ENCODE results near the gene PNKD. TPM values are rescaled to one million over a fixed set of nuclear protein-coding genes. Genes with fewer than 3 reads are reported as not detected.

Gene PNKD
- polyA plus RNA-seq, 1 donor from 2014 or later: 126 TPM

- no peak overlapping the region for H3K27ac Mint-ChIP-seq
- no peaks in the 10 kb centered on the region for H3K9me3 Mint-ChIP-seq
- no peaks in the 10 kb centered on the region for H3K27me3 Mint-ChIP-seq
- peaks cover 10 to 14% (median 11%) of the 10 kb centered on the region in 3 donors for H3K4me1 Mint-ChIP-seq
- H3K36me3 Mint-ChIP-seq: no peaks in the 10 kb centered on the region
- H3K4me3 Mint-ChIP-seq: peak overlapping the region in 1 of 4 donors; percentile 32
Observed at GRCh38 chr2:218364196-218364595, 93.9 kb downstream of the PNKD start.

GRCh38 chr2:218366621-218367414, 96.5 kb downstream of the PNKD start:
- Mint-ChIP-seq H3K27ac (peak overlapping the region; percentile 47 to 89 (median 58)), H3K27me3 (no peaks in the 10 kb centered on the region), H3K9me3 (no peaks in the 10 kb centered on the region), H3K36me3 (no peaks in the 10 kb centered on the region), H3K4me3 (peak overlapping the region; percentile 74 to 91 (median 86)), H3K4me1 (peaks cover 23 to 29% (median 27%) of the 10 kb centered on the region in 3 donors)

- H3K36me3 Mint-ChIP-seq: no peaks in the 10 kb centered on the region
- no peaks in the 10 kb centered on the region for H3K9me3 Mint-ChIP-seq
- H3K4me1 Mint-ChIP-seq: peaks cover 23 to 29% (median 27%) of the 10 kb centered on the region in 3 donors
- H3K27ac Mint-ChIP-seq: peak overlapping the region; percentile 47 to 89 (median 58)
- peak overlapping the region; percentile 74 to 91 (median 86) for H3K4me3 Mint-ChIP-seq
- H3K27me3 Mint-ChIP-seq: no peaks in the 10 kb centered on the region
Observed at GRCh38 chr2:218367415-218368149, 97.3 kb downstream of the PNKD start.

- H3K4me1 Mint-ChIP-seq: peaks cover 20 to 29% (median 25%) of the 10 kb centered on the region in 3 donors
Observed at GRCh38 chr2:218368150-218368528, 97.8 kb downstream of the PNKD start.

GRCh38 chr2:218368621-218369153, 98.4 kb downstream of the PNKD start:
- H3K4me1 Mint-ChIP-seq: peaks cover 20 to 29% (median 25%) of the 10 kb centered on the region in 3 donors
- peak overlapping the region; percentile 68 to 89 (median 73) for H3K27ac Mint-ChIP-seq
- no peaks in the 10 kb centered on the region for H3K9me3 Mint-ChIP-seq
- H3K36me3 Mint-ChIP-seq: no peaks in the 10 kb centered on the region
- no peaks in the 10 kb centered on the region for H3K27me3 Mint-ChIP-seq
- peak overlapping the region; percentile 74 to 91 (median 82) for H3K4me3 Mint-ChIP-seq

More at GRCh38 chr2:218368150-218368528, 97.8 kb downstream of the PNKD start:
- Mint-ChIP-seq H3K9me3 (no peaks in the 10 kb centered on the region), H3K27me3 (no peaks in the 10 kb centered on the region), H3K4me3 (peak overlapping the region; percentile 74 to 91 (median 86)), H3K27ac (peak overlapping the region; percentile 47 to 89 (median 58)), H3K36me3 (no peaks in the 10 kb centered on the region)

- Mint-ChIP-seq H3K36me3 (no peaks in the 10 kb centered on the region), H3K27me3 (no peaks in the 10 kb centered on the region), H3K9me3 (no peaks in the 10 kb centered on the region), H3K27ac (peak overlapping the region in 2 of 3 donors; percentile 68 to 73), H3K4me3 (peak overlapping the region in 3 of 4 donors; percentile 74 to 86 (median 83)), H3K4me1 (peaks cover 20 to 29% (median 25%) of the 10 kb centered on the region in 3 donors)
Observed at GRCh38 chr2:218369330-218369729, 99.0 kb downstream of the PNKD start.

GRCh38 chr2:218370410-218371063, 100.2 kb downstream of the PNKD start:
- Mint-ChIP-seq H3K27ac (peak overlapping the region in 2 of 3 donors; percentile 53 to 69), H3K4me3 (peak overlapping the region; percentile 36 to 48 (median 41)), H3K27me3 (no peaks in the 10 kb centered on the region), H3K9me3 (no peaks in the 10 kb centered on the region), H3K36me3 (no peaks in the 10 kb centered on the region), H3K4me1 (peaks cover 19 to 25% (median 25%) of the 10 kb centered on the region in 3 donors)

DNA sequence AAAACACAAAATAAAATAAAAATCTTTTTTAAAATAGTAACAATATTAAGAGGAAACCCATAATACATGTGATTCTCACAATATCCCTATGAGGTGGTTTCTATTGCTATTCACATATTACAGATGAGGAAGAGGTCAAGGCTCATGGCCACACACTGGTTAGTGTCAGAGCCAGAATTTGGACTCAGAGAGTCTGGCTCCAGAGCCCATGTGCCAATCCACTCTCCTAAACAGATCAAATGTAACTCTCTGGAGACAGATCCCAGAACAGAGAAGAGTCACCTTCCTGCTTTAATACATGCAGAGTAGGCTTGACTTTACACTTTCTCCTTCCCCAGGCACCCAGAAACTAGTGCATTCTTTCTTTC, 101.6 kb downstream of the PNKD start:
- H3K36me3 Mint-ChIP-seq: no peaks in the 10 kb centered on the region
- no peak overlapping the region for H3K4me3 Mint-ChIP-seq
- no peaks in the 10 kb centered on the region for H3K9me3 Mint-ChIP-seq
- H3K4me1 Mint-ChIP-seq: peaks cover 19 to 25% (median 25%) of the 10 kb centered on the region in 3 donors
- H3K27ac Mint-ChIP-seq: peak overlapping the region in 1 of 3 donors; percentile 57
- H3K27me3 Mint-ChIP-seq: no peaks in the 10 kb centered on the region

DNA sequence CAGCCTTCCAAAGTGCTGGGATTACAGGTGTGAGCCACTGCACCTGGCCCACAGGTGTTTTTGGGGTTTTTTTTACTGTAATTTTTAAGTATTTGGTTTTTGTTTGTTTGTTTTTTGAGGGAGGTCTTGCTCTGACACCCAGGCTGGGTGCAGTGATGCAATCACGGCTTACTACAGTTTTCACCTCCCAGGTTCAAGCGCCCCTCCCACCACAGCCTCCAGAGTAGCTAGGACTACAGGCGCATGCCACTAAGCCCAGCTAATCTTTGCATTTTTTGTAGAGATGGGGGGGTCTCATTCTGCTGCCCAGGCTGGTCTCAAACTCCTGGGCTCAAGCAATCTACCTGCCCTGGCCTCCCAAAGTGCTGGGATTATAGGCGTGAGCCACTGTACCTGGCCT, 104.5 kb downstream of the PNKD start:
- peaks cover 2% of the 10 kb centered on the region for H3K36me3 Mint-ChIP-seq

DNA sequence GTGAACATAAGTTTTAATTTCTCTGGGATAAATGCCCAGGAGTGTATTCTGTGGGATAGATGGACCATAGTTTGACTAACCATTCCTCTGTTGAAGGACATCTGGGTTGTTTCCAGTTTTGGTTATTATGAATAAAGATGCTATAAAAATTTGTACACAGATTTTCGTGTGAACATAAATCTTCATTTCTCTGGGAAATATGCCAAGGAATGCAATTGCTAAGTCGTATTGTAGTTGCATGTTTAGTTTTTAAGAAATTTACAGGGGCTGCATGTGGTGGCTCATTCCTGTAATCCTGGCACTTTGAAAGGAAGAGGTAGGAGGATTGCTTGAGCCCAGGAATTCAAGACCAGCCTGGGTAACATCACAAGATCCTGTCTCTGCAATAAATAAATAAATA, 104.9 kb downstream of the PNKD start:
- H3K36me3 Mint-ChIP-seq: peaks cover 2% of the 10 kb centered on the region
- no peaks in the 10 kb centered on the region for H3K27me3 Mint-ChIP-seq
- no peak overlapping the region for H3K4me3 Mint-ChIP-seq
- no peak overlapping the region for H3K27ac Mint-ChIP-seq
- no peaks in the 10 kb centered on the region for H3K9me3 Mint-ChIP-seq
- peaks cover 6 to 12% (median 10%) of the 10 kb centered on the region in 3 donors for H3K4me1 Mint-ChIP-seq

More for the DNA sequence above, 104.5 kb downstream of the PNKD start:
- Mint-ChIP-seq H3K9me3 (no peaks in the 10 kb centered on the region), H3K4me1 (peaks cover 10 to 16% (median 13%) of the 10 kb centered on the region in 3 donors), H3K27ac (no peak overlapping the region), H3K4me3 (no peak overlapping the region), H3K27me3 (no peaks in the 10 kb centered on the region)

- H3K36me3 Mint-ChIP-seq: peaks cover 2% of the 10 kb centered on the region
- H3K4me3 Mint-ChIP-seq: no peak overlapping the region
- H3K27me3 Mint-ChIP-seq: no peaks in the 10 kb centered on the region
- H3K4me1 Mint-ChIP-seq: peaks cover 1 to 7% (median 6%) of the 10 kb centered on the region in 3 donors
- no peaks in the 10 kb centered on the region for H3K9me3 Mint-ChIP-seq
- no peak overlapping the region for H3K27ac Mint-ChIP-seq
Observed at GRCh38 chr2:218378053-218378452, 107.7 kb downstream of the PNKD start.

DNA sequence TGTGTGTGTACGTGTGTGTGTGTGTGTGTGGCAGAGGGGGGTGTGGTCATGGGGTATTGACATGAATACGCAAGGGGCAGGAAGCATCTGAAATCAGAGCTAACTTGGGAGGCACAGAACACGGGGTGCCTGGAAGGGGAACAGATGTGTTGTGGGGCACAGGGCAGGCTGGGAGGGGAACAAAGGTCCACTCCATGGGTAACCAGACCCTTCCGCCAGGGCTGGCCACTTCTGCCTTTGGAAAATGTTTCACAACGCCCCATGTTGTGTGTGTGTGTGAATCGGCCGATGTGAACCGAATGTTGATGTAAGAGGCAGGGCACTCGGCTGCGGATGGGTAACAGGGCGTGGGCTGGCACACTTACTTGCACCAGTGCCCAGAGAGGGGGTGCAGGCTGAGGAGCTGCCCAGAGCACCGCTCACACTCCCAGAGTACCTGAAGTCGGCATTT, 111.6 kb downstream of the PNKD start, which contains the start of gene SLC11A1:
SLC11A1 (plus strand) TSS at position 358 of the 451 bp plus-strand sequence. CDS start 96 bp downstream, outside the sequence.
- H3K4me3 Mint-ChIP-seq: peak within 1 kb of the TSS in 3 of 4 donors; percentile 65 to 67 (median 67)
- H3K27ac Mint-ChIP-seq: peak within 1 kb of the TSS in 2 of 3 donors; percentile 66 to 94
- H3K4me1 Mint-ChIP-seq: peaks cover 1 to 7% (median 6%) of the 10 kb centered on the region in 3 donors

DNA sequence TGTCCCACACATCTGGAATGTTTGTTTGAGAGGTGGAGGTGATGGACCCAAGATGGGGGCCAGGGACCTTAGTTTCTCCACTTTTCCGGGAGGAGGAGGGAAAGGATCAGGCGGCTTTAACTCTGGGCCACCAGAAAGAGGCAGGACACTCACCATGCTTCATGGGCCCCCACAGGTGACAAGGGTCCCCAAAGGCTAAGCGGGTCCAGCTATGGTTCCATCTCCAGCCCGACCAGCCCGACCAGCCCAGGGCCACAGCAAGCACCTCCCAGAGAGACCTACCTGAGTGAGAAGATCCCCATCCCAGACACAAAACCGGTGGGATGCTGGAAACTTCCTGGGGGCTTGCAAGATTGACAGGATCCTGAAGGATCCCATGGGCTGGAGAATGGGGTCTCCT, 112.5 kb downstream of the PNKD start:
- H3K4me3 Mint-ChIP-seq: no peak overlapping the region
- no peak overlapping the region for H3K27ac Mint-ChIP-seq
- peaks cover 3% of the 10 kb centered on the region for H3K27me3 Mint-ChIP-seq
- peaks cover 6 to 11% (median 9%) of the 10 kb centered on the region in 3 donors for H3K4me1 Mint-ChIP-seq
- peaks cover 2% of the 10 kb centered on the region for H3K36me3 Mint-ChIP-seq
- no peaks in the 10 kb centered on the region for H3K9me3 Mint-ChIP-seq

More for the DNA sequence above, 111.6 kb downstream of the PNKD start, which contains the start of gene SLC11A1:
- Mint-ChIP-seq H3K27me3 (no peaks in the 10 kb centered on the region), H3K36me3 (peaks cover 2% of the 10 kb centered on the region), H3K9me3 (no peaks in the 10 kb centered on the region)

DNA sequence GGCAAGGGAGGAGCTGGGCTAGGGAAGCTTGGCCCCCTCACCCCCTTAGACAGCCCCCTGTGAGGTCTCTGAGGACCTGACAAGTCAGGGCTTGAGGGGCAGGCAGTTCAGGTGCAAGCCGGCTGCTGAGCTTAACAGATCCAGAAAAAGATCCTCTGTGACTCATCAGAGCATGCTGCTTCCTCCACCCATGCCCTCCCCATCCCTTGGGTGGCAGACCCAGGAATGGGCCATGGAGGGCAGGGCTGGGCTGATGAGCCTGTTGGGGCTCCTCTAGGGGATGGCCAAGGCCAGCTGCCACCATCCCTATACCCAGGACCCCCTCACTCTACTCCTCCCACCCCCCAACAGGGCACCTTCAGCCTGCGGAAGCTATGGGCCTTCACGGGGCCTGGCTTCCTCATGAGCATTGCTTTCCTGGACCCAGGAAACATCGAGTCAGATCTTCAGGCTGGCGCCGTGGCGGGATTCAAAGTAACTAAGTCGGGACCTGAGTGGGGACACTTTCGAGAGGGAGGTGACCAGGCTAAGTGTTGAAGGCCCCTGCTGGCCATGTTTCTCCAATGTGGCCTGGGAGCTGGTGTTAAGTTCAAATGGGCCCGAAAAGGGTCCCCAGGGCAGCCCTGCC, 113.7 kb downstream of the PNKD start:
- Mint-ChIP-seq H3K9me3 (no peaks in the 10 kb centered on the region), H3K4me1 (peaks cover 6 to 11% (median 9%) of the 10 kb centered on the region in 3 donors), H3K27me3 (peaks cover 3% of the 10 kb centered on the region), H3K4me3 (no peak overlapping the region), H3K36me3 (peaks cover under 1% of the 10 kb centered on the region), H3K27ac (peak overlapping the region in 1 of 3 donors; percentile 57)

Measured in IgD-negative memory B cell (primary cell).